IPS DF 4.7 (cell line): Measurements from ENCODE around the gene RASA2.
"Not testable (repeated sequence)": the region's sequence is repeated elsewhere in the genome, so short reads cannot be mapped to it uniquely, and the experiment has no call there.

Experiments used
- DNase-seq: peaks from one replicate; pipeline ENCODE4 v3.0.0-alpha.2; 2013; ENCODE audit warnings: low spot score; ENCODE audit errors: extremely low read depth

RASA2 gene

GRCh38 chr3:141532609-141533008 is 45.8 kb downstream of the RASA2 start:
- DNase-seq = no peak

- DNase-seq = not testable (repeated sequence)
Measured at GRCh38 chr3:141536017-141536416, 49.2 kb downstream of the RASA2 start.

DNA sequence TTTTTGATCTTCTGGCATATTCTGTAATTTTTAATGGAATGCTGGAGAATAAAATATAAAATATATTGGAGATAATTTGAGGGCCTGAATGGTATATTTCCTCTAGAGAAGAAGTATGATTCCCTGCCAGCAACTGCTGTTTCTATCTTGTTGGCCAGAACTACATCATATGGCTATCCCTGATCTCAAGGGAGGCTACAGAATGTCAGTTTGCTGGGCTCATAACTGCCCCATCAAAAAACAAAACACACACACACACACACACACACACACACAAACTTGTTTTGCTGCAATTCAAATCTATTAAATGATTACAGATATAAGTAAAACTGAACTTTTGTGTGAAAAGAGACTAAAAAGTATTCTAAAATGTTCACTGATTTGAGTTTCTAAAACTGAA is 51.0 kb downstream of the RASA2 start:
- DNase-seq = no peak

DNA sequence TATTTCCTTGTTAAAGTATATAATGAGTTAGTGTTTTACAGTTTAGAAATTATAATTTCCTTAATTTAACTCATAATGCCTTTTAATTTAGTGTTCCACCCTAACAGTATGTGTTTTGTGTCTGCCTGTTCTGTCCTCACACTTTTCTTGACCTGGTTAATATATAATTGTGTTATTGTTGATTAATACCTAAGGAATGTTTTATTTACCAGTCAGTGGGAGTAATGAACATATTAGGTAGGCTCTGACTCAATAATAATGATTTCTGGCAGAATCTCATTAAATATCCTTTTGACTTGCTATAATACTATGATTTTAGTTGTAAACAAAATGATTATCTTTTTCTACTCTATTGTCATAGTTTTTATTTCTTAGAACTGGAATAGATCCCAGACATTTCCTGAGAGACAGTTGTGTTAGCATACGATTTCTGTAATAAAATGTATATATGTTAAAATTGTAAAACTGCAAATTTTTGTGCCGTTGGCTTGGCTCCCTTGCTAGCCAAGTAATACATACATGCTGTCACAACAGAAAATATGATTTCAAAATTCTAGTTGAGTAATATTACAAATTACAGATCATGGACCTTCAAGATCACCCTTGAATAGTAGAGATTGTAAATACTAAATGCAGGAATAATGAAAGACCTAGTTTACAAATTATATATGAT is 51.9 kb downstream of the RASA2 start:
- no peak for DNase-seq

DNA sequence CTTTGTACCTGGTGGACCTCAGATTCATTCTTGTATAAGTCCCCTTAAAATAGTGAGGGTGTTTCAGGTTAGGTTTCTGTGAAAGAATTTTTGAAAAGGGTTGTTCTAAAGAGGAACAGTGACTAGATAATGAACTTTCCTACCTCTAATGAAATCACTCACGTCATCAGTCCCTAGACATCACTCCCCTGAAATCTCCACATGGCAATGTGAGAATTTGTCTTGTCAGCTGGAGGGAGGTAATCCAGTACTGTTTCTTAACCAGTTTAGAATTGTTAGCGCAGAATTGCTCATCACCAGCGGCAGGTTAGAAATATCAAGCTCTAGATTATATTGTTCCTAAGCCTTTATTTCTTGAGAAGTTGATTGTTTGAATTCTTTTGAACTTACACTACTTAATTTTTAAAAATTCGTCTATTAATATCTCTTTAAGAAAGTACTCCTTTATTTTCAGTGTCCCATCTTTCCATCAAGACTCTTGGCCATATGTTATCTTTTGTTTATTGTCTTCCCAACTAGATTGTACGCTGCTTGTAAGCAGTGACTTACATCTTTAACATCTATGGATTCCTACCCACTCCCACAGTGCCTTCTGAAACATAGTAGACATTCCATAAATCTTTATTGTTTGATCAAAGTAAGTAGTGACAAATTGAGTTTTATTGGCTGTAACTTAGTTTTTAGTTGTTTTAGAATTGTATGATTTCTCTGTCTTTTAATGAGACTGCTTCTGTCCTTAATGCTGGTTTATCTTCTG is 52.8 kb downstream of the RASA2 start:
- no peak for DNase-seq

- DNase-seq = no peak
Measured at GRCh38 chr3:141540531-141540930, 53.7 kb downstream of the RASA2 start.

DNA sequence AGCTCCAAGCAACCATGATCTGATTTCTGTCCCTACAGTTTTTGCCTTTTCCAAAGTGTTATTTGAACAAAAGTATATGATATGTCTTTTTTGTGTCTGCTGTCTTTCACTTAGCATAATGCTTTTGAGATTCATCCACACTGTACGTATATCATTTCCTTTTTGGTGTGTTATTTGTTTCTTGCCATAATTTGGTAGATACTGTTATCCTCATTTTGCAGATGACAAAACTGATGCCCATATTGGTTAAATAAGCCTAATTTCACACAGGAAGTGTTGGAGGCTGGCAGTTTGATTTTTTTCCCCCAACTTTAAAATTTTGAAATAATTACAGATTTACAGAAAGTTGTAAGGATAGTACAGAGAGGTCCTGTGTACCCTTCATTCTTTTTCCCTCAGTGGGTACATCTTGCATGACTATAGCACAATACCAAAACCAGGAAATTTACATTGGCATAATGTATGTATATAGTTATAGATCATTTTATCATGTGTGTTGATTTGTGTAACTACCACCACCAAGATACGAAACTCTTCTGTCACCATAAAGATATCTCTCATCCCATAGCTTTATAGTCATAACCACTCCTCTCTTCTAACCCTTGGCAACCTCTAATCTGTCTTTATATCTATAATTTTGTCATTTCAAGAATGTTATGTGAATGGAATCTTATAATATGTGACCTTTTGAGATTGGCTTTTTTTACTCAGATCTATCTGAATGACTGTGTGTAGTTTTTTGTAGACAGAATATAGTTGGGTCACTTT is 55.6 kb downstream of the RASA2 start:
- no peak for DNase-seq

DNA sequence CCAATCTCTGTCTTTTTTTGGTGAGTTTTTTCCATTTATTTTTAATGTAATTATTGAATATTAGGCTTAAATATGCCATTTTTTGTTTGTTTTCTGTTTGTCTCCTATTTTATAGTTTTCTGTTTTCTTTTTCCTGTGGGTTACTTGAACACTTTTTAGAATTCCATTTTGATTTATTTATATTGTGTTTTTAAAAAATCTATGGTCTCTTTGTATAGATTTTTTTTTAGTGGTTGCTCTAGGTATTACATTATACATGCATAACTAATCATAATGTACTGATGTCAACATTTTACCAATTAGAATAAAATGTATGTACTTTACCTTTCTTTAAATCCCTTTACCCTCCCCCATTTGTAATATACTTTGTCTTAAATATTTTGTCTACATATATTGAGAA is 56.2 kb downstream of the RASA2 start:
- no peak for DNase-seq

- no peak for DNase-seq
Measured at GRCh38 chr3:141544697-141545096, 57.9 kb downstream of the RASA2 start.

- DNase-seq = no peak
Measured at GRCh38 chr3:141546081-141546480, 59.3 kb downstream of the RASA2 start.

DNA sequence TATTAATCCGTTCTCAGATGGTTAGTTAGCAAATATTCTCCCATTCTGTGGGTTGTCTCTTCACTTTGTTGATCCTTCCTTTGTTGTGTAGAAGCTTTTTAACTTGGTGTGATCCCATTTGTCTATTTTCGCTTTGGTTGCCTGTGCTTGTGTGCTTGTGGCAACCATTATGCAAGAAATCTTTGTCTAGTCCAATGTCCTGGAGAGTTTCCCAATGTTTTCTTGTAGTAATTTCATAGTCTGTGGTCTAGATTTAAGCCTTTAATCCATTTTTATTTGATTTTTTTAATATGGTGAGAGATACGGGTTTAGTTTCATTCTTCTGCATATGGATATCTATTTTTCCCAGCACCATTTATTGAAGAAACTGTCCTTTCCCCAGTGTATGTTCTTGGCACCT is 59.8 kb downstream of the RASA2 start:
- no peak for DNase-seq

DNA sequence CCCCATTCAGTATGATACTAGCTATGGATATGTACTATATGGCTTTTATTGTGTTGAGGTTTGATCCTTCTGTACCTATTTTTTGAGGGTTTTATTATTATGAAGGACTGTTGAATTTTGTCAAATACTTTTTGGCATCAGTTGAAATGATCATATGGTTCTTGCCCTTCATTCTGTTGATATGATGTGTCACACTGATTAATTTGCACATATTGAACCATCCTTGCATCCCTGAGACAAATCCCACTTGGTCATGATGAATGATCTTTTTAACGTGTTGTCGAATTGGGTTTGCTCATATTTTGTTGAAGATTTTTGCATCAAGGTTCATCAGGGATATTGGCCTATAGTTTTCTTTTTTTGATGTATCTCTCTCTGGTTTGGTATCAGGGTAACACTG is 61.0 kb downstream of the RASA2 start:
- DNase-seq = no peak

DNA sequence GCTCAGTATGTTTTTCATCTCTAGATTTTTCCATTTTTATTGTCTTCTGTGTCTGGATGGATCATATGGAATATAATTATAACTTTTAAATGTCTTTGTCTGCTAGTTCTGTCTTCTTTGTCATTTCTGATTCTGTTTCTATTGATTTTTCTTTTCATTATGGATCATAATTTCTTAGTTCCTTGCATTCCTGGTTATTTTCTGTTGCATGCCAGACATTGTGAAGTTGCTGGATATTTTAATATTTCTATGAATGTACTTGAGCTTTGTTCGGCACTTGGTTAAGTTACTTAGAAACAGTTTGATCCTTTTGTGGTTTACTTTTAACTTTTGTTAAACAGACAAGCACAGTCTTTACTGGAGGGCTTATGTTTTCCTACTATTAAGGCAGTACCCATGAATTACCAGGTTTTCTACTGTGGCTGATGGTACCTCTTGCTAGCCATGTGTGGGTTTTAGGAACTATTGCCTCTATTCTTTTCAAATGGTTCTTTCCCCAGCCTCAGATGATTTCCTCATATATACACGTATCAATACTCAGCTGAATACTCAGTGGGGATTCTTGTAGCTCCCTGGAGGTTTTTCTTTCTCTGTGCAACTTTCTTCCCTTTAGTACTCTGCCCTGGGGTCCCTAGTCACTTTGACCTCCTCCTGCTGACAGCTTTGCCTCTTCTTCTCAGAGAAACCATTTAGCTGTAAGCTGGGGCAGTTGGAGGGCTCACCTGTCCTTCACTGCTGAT is 64.3 kb downstream of the RASA2 start:
- no peak for DNase-seq

DNA sequence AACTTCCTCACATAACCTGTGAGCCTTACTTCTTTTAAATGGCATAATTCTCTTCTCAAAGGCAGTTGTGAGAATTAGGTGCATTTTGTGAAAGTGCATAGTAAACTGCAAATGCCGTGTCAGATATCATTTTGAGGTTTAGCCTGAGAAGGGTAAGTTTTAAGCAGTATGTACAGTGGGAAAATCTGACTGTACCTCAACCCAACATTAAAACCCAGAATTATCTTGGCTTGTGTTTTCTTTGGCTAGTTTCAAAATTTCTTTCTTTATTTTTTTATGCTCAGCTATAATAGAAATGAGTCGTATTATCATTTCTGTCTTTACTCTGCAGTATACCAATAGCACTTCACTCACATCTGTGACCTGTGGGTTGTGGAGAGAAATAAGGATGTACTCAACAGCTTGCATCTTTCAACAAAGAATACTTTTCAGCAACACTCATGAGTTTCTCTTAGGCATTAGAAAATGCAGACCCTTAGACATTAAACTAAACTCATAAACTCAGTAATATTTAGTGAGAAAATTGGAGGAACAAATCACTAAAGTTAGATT is 65.7 kb downstream of the RASA2 start:
- no peak for DNase-seq

DNA sequence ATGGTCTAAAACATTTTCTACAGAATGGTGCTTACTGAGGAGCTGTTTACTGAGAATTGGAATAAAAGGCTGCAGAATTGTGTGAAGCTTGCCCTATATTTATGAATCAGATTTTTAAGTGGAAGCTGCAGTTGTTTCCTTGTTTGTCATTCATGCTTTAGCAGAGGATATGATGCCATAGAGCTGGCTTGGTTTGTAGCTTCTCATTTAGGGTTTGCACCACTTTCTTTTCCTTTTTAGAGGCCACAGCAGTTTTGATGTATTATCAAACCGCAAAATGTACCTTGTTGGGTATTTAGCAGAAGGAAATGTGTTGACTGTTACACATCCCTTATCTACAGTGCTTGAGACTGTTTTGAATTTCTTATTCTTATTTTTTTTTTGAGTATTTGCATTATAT is 66.2 kb downstream of the RASA2 start:
- DNase-seq = no peak

DNA sequence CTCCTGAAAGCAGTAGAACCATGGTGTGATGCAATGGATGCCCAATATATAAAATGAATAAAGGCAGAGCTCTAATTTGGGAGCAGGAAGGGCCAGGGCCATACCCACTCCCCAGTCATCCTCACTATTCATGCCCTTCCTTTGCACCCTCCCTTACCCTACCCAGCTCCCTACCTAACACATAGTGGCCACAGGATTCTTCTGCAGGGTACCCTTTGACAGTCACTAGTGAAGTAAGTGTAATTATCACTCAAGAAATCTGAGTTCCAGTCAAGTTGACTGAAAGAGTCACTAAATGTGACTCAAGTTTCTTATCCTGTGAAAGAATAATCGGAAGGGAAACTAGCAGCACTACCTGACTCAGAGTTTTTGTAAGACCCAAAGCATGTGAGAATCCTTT is 69.2 kb downstream of the RASA2 start:
- DNase-seq = no peak

GRCh38 chr3:141557961-141558706 is 71.3 kb downstream of the RASA2 start:
- no peak for DNase-seq

DNA sequence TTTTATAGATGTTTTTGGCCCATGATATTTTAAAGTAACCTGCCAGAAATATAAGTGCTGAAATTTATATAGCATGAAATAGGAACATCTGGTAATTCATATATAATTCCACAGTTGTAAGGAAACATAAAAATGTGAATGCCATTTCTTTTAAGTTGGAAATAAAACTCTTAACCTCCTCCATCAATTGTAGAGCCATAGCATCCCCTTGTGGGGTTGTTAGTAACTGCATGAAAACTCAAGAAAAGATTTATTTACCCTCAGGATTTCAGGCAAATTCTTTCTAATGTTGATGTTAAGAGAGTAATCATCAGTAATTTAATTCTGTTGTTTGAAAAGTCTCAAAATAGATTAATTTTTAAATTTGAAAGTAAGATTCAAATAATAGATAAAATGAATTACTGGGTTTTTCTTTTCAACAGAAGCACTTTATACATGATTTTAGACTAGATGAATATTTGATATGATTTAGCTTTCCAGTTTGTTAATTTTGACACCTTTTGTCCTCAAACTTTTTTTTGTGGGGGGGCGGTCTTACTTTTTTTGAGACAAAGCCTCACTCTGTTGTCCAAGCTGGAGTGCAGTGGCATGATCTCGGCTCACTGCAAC is 74.7 kb downstream of the RASA2 start:
- peak; percentile 11 for DNase-seq

- DNase-seq = no peak
Measured at GRCh38 chr3:141564241-141564640, 77.4 kb downstream of the RASA2 start.

GRCh38 chr3:141570068-141570467 is 83.2 kb downstream of the RASA2 start:
- no peak for DNase-seq
